A673 (cell line): ENCODE data around the gene EPHA6.

Experiments used
- EZH2 ChIP-seq: fragments of 200-600 bp; sonication (generic); IDR thresholded peaks from 2 replicates; pipeline ENCODE4 v1.6.1; 2017; ENCODE audit warnings: borderline replicate concordance, low read depth, mild to moderate bottlenecking, mixed read lengths, antibody characterized with exemption, low read length; ENCODE audit not compliant: poor library complexity, severe bottlenecking
- TF ChIP-seq, protein P1 (sequence below): fragments of 300-800, 200-600 bp; sonication (generic); conservative IDR thresholded peaks from 2 replicates; pipeline ENCODE4 v1.5.1; 2017; ENCODE audit warnings: low read depth, mild to moderate bottlenecking, antibody characterized with exemption, low read length, moderate library complexity, mixed read lengths

DNA sequence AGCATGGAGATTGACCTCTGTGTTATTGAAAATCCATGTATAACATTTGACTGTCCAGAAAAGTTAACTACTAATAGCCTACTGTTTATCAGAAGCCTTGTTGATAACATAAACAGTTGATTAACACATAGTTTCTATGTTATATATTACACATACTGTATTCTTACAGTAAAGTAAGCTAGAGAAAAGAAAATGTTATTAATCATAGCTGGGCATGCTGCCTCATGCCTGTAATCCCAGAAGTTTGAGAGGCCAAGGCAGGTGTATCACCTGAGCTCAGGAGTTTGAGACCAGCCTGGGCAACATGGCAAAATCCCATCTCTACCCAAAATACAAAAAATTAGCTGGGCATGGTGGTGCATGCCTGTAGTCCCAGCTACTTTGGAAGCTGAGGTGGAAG lies 163.3 kb downstream of the EPHA6 start:
- TF ChIP-seq, protein P1, sequence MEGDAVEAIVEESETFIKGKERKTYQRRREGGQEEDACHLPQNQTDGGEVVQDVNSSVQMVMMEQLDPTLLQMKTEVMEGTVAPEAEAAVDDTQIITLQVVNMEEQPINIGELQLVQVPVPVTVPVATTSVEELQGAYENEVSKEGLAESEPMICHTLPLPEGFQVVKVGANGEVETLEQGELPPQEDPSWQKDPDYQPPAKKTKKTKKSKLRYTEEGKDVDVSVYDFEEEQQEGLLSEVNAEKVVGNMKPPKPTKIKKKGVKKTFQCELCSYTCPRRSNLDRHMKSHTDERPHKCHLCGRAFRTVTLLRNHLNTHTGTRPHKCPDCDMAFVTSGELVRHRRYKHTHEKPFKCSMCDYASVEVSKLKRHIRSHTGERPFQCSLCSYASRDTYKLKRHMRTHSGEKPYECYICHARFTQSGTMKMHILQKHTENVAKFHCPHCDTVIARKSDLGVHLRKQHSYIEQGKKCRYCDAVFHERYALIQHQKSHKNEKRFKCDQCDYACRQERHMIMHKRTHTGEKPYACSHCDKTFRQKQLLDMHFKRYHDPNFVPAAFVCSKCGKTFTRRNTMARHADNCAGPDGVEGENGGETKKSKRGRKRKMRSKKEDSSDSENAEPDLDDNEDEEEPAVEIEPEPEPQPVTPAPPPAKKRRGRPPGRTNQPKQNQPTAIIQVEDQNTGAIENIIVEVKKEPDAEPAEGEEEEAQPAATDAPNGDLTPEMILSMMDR = no peak
- no peak for TF ChIP-seq EZH2
